GM19043 (cell line): Measurements from ENCODE around the gene GAB4.
"Not testable (repeated sequence)": the region's sequence is repeated elsewhere in the genome, so short reads cannot be mapped to it uniquely, and the experiment has no call there.

Experiments
- ATAC-seq: cut with Tn5 transposase; IDR thresholded peaks from one replicate; pipeline ENCODE4 v1.9.1; 2021; ENCODE audit warnings: low read depth; ENCODE audit not compliant: unreplicated experiment

Gene GAB4

GRCh38 chr22:16960220-16960883 lies 47.7 kb downstream of the GAB4 start:
- no peak for ATAC-seq

- ATAC-seq, result no peak
These were observed 48.6 kb downstream of the GAB4 start for GRCh38 chr22:16959345-16959930.

- no peak for ATAC-seq
These were observed 49.5 kb downstream of the GAB4 start for GRCh38 chr22:16958475-16958874.

- ATAC-seq, result no peak
These were observed 50.2 kb downstream of the GAB4 start for GRCh38 chr22:16957781-16958180.

DNA sequence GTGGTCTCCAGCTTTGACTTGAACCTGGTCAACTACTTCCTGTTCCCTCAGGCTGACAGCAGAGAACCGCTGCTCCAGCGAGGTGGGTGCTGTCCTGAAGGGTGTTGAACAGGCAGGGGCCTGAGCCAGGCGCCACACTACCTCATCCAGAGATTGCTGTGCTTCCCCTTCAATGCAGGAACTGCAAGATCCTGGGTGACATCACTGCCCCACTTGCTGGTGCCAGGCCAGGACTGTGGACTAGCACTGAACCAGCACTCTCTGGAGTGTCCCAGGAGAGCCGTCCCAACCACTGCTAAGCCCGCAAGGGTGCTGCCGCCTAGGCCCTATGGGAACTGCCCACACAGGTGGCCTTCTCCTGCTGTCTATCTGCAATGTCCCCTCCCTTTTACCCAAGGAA lies 51.7 kb downstream of the GAB4 start:
- ATAC-seq, result no peak

GRCh38 chr22:16955678-16956210 lies 52.3 kb downstream of the GAB4 start:
- ATAC-seq, result no peak

GRCh38 chr22:16955081-16955480 lies 52.9 kb downstream of the GAB4 start:
- ATAC-seq, result no peak

DNA sequence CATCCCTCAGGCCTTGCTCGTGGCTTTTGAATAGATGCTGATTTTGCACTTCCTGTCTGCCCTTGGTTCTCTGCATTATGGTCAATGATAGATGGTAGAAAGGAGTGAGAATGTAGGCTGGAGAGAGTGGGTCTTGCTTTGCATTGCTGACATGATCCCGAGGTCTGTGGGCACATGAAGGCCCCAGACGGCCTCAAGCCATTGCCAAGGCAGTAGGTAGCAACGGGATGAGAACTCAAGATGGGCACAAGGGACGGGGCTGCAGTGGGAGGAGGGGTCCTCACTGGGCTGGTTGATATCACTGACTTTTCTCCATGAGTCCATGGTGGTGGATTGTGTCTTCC lies 54.0 kb downstream of the GAB4 start:
- no peak for ATAC-seq

- ATAC-seq, result no peak
These were observed 54.6 kb downstream of the GAB4 start for GRCh38 chr22:16953206-16954059.

DNA sequence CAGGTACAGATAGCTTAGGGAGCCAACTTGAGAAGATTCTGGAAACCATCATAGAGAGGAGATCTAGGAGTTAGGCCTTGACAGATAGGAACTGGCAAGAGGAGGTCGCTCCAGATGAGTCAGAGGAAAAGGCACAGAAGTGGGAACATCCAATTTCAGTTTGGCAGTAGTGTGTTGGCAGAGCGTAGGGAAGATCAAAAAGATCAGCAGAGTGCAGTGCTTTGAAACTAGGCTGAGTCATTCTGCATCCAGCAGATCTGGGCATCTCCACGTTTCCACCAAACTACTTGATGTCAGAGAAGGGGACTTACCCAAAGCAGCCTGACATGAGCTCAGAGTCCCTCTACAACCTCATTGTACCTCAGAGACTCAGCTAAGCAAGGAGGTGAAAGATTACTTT lies 58.5 kb downstream of the GAB4 start:
- no peak for ATAC-seq

GRCh38 chr22:16937811-16938210 lies 70.2 kb downstream of the GAB4 start:
- no peak for ATAC-seq

- ATAC-seq, result not testable (repeated sequence)
These were observed 70.8 kb downstream of the GAB4 start for GRCh38 chr22:16937209-16937608.

GRCh38 chr22:16936625-16937024 lies 71.4 kb downstream of the GAB4 start:
- ATAC-seq, result no peak

GRCh38 chr22:16935209-16935608 lies 72.8 kb downstream of the GAB4 start:
- ATAC-seq, result no peak

- no peak for ATAC-seq
These were observed 74.4 kb downstream of the GAB4 start for GRCh38 chr22:16933291-16934282.

DNA sequence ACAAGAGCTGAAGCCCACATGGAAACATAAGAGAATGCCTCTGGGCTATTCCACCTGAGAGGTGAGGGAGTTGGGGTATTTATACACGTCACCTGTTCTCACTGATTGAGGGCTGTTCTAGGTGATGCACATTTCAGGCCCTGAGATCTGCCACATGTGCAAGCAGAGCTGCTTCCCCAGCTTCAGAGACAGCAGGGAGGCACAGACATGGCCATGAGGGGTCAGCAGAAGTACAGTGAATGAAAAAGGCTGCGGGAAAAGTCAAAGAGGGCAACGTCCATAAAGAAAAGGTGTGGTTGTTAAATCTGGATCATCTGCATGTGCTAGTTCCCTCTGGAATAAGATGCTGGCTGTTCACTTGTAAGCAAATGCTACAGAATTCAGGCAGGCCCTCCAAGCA lies 75.4 kb downstream of the GAB4 start:
- no peak for ATAC-seq

GRCh38 chr22:16925407-16925966 lies 82.5 kb downstream of the GAB4 start:
- ATAC-seq, result no peak

DNA sequence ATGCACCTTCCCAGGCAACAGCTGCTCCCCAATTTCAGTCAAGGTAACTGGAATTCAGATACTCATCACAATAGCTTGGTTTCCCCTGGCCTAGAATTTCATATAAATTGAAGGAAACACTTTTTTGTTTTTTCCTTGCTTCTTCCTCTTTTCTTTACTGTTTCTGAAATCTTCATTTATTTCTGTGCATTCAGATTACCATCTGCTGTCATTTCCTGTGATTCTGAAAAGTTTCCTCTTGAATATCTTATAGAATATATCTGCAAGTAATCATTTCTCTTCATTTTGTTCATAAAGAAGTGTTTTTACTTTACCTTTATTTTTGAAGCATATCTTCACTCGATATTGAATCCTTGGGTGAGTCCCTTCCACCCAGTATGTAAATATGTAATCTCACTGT lies 85.3 kb downstream of the GAB4 start:
- ATAC-seq, result no peak

GRCh38 chr22:16922076-16922475 lies 85.9 kb downstream of the GAB4 start:
- ATAC-seq, result no peak
